Esophagus squamous epithelium (tissue), 5 donors: ENCODE measurements around the gene ERC1. TPM values are rescaled to one million over a fixed set of nuclear protein-coding genes. Genes with fewer than 3 reads are reported as not detected.
A peak's percentile ranks its signal among the peaks of the same experiment; 100 is the strongest.

Source experiments
- DNase-seq: peaks from one replicate; lab custom pipeline; 2025; lab: John Stamatoyannopoulos, UW
- H3K27ac ChIP-seq, 4 donors: fragments of 200-600 bp; sonication (generic); one replicate each; pipeline ENCODE4 v1.5.1; 2016 to 2019; ENCODE audit warnings: mild to moderate bottlenecking in 1 of 4
- H3K27me3 ChIP-seq, 4 donors: fragments of 200-600 bp; sonication (generic); 1 replicate in 3 of 4; 2 replicates in 1 of 4; pipeline versions ENCODE4 v1.5.1 to v1.6.0; 2017 to 2021; ENCODE audit warnings: antibody characterized with exemption in 1 of 4
- H3K36me3 ChIP-seq, 3 donors: fragments of 200-600 bp; sonication (generic); one replicate each; pipeline ENCODE4 v1.5.1; 2016 to 2019
- H3K4me1 ChIP-seq, 3 donors: fragments of 200-600 bp; sonication (generic); one replicate each; pipeline ENCODE4 v1.5.1; 2017 to 2019
- H3K4me3 ChIP-seq, 4 donors: fragments of 200-600 bp; sonication (generic); 1 replicate in 3 of 4; 2 replicates in 1 of 4; pipeline ENCODE4 v1.5.1; 2016 to 2019; ENCODE audit warnings: mild to moderate bottlenecking in 2 of 4, moderate library complexity in 1 of 4
- H3K9me3 ChIP-seq, 3 donors: fragments of 200-600 bp; sonication (generic); one replicate each; pipeline ENCODE4 v1.5.1; 2016 to 2019
- POLR2A ChIP-seq, 4 donors: fragments of 450-650 bp; IDR thresholded peaks; one replicate each; pipeline ENCODE4 v1.6.1; 2017; ENCODE audit warnings: antibody characterized with exemption in 4 of 4, mild to moderate bottlenecking in 4 of 4, moderate library complexity in 3 of 4
- WGBS, 2 donors: methylation state at CpG; one replicate each; pipeline ENCODE4 v1.1.5; 2018; 5-methylcytosine and 5-hydroxymethylcytosine counted together
- intact Hi-C: fragments of 100-400 bp; cut with DNase I; formaldehyde crosslinking; loops from one replicate; pipeline ENCODE4 v1.15.0; 2022
- total RNA-seq, 4 donors: library from RNA; depleted of rRNA; stranded (reverse); fragments of >200 nt; gene quantifications; one replicate each; pipeline ENCODE4 v1.1.0, GENCODE V29; 2016
- TF ChIP-seq, protein P1 (sequence below), 6 experiments: fragments of 450-650 bp in 4 of 6; fragments of 200-600 bp in 2 of 6; sonication (generic) in 2 of 6; IDR thresholded peaks; one replicate each; pipeline ENCODE4 v1.5.1; 2016 to 2019; ENCODE audit warnings: antibody characterized with exemption in 6 of 6, mild to moderate bottlenecking in 4 of 6, moderate library complexity in 4 of 6
- donor health status: DM: yes; HTN: yes; CAD: no.

The ERC1 gene
- total RNA-seq, 4 donors from 2014 or later: 19.0 to 50.7 (median 37.5) TPM

- intact Hi-C loops: no loop called here
- H3K27me3 ChIP-seq: no peaks in the 10 kb centered on the region
- no peak for TF ChIP-seq POLR2A (IDR thresholded peaks at IDR 0.05)
- peak overlapping the region in 1 of 4 donors; percentile 0 for H3K4me3 ChIP-seq
- WGBS, 2 donors: 71 to 74% methylated on average over 5 of the region's 5 CpGs
- H3K36me3 ChIP-seq: no peaks in the 10 kb centered on the region
- peak overlapping the region; percentile 12 to 73 (median 56) for H3K27ac ChIP-seq
- H3K4me1 ChIP-seq: peaks cover 6 to 36% (median 7%) of the 10 kb centered on the region in 3 donors
- DNase-seq: no peak
- H3K9me3 ChIP-seq: no peaks in the 10 kb centered on the region
Measured at GRCh38 chr12:1282670-1283315, 291.8 kb downstream of the ERC1 start.

DNA sequence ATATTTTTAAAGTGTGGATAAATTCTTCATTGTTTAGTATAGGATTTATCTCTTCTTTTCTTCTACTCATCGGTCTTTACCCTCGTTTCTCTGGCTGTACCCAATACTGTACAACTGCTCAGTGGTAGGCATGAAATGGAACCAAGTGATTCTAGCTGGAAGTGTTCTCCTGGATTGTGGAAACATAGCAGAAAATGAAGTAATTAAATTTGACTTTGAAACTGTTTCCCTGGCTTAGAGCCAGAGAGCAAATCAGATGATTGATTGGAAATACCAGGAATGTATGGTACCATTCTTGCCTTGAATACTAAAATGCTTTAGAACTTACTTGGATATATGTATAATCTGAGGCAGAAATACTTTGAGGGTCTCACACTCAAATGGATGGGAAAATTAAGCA, 292.3 kb downstream of the ERC1 start:
- Histone ChIP-seq H3K4me3 (no peak overlapping the region), H3K27ac (peak overlapping the region in 3 of 4 donors; percentile 52 to 73 (median 61)), H3K36me3 (no peaks in the 10 kb centered on the region), H3K9me3 (no peaks in the 10 kb centered on the region), H3K27me3 (no peaks in the 10 kb centered on the region), H3K4me1 (peaks cover 6 to 41% (median 7%) of the 10 kb centered on the region in 3 donors)
- WGBS, 2 donors: 76 to 77% methylated on average over 2 of the region's 2 CpGs
- intact Hi-C loops: no loop called here
- DNase-seq: no peak
- no peak for TF ChIP-seq POLR2A (IDR thresholded peaks at IDR 0.05)
- TF ChIP-seq, protein P1, sequence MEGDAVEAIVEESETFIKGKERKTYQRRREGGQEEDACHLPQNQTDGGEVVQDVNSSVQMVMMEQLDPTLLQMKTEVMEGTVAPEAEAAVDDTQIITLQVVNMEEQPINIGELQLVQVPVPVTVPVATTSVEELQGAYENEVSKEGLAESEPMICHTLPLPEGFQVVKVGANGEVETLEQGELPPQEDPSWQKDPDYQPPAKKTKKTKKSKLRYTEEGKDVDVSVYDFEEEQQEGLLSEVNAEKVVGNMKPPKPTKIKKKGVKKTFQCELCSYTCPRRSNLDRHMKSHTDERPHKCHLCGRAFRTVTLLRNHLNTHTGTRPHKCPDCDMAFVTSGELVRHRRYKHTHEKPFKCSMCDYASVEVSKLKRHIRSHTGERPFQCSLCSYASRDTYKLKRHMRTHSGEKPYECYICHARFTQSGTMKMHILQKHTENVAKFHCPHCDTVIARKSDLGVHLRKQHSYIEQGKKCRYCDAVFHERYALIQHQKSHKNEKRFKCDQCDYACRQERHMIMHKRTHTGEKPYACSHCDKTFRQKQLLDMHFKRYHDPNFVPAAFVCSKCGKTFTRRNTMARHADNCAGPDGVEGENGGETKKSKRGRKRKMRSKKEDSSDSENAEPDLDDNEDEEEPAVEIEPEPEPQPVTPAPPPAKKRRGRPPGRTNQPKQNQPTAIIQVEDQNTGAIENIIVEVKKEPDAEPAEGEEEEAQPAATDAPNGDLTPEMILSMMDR (IDR thresholded peaks at IDR 0.05): no peak

DNA sequence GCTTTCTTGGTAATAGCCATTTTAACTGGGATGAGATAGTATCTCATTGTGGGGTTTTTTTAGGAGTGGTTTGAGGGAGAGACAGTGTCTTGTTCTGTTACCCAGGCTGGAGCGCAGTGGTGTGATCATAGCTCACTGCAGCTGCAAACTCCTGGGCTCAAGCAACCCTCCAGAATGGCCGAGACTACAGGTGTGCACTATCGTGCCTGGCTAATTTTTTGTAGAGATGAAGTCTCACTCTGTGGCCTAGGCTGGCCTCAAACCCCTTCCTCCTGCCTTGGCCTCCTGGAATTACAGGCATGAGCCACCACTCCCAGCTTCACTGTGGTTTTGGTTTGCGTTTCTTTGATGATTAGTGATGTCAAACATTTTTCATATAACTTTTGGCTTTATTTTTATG, 293.6 kb downstream of the ERC1 start:
- WGBS, 2 donors: 83 to 93% methylated on average over 4 of the region's 4 CpGs
- DNase-seq: no peak
- H3K9me3 ChIP-seq: no peaks in the 10 kb centered on the region
- peaks cover 6 to 54% (median 7%) of the 10 kb centered on the region in 3 donors for H3K4me1 ChIP-seq
- no peaks in the 10 kb centered on the region for H3K27me3 ChIP-seq
- H3K27ac ChIP-seq: no peak overlapping the region
- no peak for TF ChIP-seq POLR2A (IDR thresholded peaks at IDR 0.05)
- TF ChIP-seq, protein P1 (IDR thresholded peaks at IDR 0.05): no peak
- no peak overlapping the region for H3K4me3 ChIP-seq
- intact Hi-C loops: no loop called here
- no peaks in the 10 kb centered on the region for H3K36me3 ChIP-seq

DNA sequence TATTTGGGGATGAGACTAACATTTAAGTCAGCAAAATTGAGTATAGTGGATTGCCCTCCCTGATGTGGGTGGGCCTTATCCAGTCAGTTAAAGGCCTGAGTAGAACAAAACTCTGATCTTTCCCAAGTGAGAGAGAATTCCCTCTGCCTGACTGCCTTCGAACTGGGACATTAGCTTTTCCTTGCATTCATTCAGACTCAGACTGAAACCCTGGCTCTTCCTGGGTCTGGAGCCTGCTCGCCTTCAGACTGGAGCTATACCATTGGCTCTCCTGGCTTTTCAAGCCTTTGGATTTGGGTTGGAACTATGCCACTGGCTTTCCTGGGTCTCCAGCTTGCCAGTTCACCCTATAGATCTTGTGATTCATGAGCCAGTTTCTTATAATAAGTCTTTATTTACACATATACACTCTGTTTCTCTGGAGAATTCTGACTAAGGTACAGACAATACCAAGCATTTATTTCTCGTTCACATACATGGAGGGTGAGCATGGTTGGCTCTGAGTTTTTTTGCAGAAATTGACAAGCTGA, 296.5 kb downstream of the ERC1 start:
- Histone ChIP-seq H3K9me3 (no peaks in the 10 kb centered on the region), H3K4me3 (no peak overlapping the region), H3K27me3 (no peaks in the 10 kb centered on the region), H3K4me1 (peaks cover 0 to 43% (median 1%) of the 10 kb centered on the region in 3 donors), H3K27ac (no peak overlapping the region), H3K36me3 (peaks cover 0 to 27% (median 0%) of the 10 kb centered on the region in 3 donors)
- no peak for TF ChIP-seq POLR2A (IDR thresholded peaks at IDR 0.05)
- intact Hi-C loops: no loop called here
- 79 to 87% methylated on average over 3 of the region's 3 CpGs for WGBS, 2 donors
- no peak for DNase-seq

DNA sequence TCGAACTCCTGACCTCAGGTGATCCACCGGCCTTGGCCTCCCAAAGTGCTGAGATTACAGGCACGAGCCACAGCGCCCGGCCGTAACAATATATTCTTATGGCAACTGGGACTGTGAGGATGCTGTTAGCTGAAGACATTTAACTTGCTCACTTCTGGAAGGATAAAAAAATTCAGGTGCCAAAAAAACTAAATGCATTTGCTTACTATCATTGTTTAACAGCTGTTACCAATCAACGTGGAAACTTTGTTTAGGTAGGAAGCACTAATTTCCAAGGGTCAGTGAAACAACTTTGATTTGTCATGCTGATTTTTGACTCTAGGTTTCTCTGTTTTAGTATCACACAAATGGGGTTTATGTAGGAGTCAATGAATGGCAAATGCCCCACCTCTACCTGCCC, 297.3 kb downstream of the ERC1 start:
- TF ChIP-seq, protein P1 (IDR thresholded peaks at IDR 0.05): no peak
- TF ChIP-seq POLR2A (IDR thresholded peaks at IDR 0.05): no peak
- no peak overlapping the region for H3K4me3 ChIP-seq
- WGBS, 2 donors: 89% methylated on average over 7 of the region's 7 CpGs
- H3K27ac ChIP-seq: no peak overlapping the region
- no peak for DNase-seq
- H3K9me3 ChIP-seq: no peaks in the 10 kb centered on the region
- no peaks in the 10 kb centered on the region for H3K27me3 ChIP-seq
- intact Hi-C loops: no loop called here
- H3K36me3 ChIP-seq: peaks cover 0 to 31% (median 0%) of the 10 kb centered on the region in 3 donors
- peaks cover 0 to 35% (median 0%) of the 10 kb centered on the region in 3 donors for H3K4me1 ChIP-seq
